ENCODE data around the gene CACNB1.

Gene CACNB1

DNA sequence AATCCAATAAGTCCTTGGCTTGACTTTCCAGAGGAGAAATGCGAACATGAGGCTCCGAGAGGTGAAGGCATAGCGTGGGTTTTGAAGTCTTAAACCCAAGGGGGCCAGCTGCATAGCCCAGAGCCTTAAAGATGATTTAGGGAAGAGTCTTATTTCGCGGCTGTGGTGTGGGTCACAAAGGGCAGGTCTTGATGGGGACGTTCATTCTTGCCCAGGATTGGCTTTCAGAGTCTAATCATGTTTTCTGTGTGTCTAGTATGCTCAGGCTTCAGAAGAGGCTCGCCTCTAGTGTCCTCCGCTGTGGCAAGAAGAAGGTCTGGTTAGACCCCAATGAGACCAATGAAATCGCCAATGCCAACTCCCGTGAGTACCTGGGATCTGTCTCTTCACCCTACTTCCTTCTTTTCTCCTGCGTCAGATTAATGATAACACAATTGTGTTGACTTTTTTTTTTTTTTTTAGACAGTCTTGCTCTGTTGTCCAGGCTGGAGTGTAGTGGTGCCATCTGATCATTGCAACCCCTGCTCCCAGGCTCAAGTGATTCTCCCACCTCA is 3.6 kb upstream of the CACNB1 start:
- DNase-seq (ENCODE audit: low read depth in 2 of 2): no peak

DNA sequence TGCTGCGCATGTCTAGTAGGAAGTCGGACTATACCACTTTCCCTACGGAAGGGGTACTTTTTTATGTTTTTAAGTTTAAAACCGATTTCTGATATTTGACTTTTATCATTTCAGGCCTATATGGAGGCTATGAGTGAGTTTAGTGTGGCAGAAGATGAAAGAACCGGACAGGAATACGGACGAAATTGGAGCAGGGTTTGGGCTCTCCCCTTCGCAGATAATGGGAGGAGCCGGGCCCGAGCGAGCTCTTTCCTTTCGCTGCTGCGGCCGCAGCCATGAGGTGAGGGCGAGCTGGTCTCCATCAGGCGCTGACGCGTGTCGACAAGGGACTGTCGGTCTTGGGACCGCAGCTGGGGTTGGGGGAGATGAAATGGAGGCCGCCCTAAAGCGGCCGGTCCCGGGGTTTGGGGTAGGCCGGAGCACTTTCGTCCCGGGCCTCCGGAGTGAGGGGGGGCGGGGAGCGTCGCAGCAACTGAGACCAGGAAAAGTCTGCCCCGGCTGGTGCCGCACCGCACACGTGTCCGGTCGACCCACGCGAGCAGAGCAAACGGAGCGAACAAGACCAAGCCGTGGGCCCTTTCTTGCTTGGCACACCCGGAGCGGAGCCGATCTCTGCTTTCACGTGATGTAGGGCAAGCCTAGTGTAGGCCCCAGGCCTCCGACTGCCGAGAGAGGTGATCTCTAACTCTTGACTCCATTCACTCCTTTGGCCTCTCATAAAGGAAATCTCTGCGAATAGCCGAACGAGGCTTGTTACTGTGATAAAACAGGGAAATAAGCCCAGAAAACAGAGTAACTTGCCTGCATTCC is 2.8 kb upstream of the CACNB1 start, which contains the start of gene RPL19:
Gene RPL19, plus strand, starts transcription at position 214 of the 810 bp plus-strand sequence. Its CDS starts 62 bp downstream, at position 276.
- DNase-seq (ENCODE audit: low read depth in 2 of 2): no peak

DNA sequence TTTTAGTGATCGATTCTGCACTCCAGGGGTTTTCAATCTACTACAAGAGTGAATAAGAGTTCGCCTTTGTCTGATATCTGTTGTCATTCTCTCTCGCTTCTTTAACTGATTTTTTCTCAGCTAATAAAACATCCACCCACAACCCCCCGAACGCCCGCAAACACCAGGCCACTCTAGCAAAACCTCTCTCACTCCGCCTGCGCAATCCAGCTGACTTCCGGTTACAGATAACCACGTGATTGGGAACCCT is 2.3 kb upstream of the CACNB1 start:
- DNase-seq (ENCODE audit: low read depth in 2 of 2): peak; percentile 88 to 90

DNA sequence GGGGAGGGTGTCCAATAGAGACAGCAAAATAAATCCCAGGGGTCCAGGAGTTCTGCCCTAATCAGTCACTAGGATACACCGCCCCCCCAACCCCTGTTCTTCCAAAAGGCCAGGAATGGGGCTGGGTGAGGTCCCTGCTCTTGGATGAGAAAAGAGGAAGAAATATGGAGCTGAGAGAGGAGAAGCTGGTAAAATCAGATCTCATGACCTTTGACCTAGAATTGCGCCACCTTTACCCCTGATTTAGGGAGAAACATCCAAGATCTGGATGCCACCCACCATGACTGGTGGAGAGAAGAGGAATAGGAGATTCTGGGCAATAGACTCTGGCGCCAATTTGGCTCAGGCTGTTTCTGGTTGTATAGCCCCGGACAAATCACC is 707 bp upstream of the CACNB1 start:
- DNase-seq (ENCODE audit: low read depth in 2 of 2): no peak

DNA sequence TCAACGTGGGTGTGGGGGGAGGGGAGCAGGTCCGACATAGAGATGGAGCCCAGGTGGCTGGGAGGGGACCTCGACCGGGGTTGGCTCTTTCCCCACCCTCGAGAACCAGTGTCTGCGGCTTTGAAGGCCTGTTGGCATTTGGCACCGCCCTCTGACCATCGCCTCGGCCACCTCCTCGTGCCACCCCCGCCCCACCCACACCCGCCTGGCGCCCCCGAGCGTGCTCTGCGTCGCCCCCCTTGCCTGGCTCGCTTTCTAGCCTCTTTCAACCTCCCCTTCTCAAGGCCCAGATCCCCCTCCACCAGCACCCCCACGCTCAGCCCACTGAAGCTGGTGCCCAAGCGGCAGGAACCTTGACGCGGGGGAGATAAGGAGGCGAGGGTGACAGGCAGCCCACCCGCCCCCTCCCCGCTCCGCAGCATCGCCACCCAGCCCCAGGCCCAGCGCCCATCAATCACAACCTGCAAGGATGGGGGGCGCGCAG is 619 bp downstream of the CACNB1 start:
- no peak for DNase-seq (ENCODE audit: low read depth in 2 of 2)

DNA sequence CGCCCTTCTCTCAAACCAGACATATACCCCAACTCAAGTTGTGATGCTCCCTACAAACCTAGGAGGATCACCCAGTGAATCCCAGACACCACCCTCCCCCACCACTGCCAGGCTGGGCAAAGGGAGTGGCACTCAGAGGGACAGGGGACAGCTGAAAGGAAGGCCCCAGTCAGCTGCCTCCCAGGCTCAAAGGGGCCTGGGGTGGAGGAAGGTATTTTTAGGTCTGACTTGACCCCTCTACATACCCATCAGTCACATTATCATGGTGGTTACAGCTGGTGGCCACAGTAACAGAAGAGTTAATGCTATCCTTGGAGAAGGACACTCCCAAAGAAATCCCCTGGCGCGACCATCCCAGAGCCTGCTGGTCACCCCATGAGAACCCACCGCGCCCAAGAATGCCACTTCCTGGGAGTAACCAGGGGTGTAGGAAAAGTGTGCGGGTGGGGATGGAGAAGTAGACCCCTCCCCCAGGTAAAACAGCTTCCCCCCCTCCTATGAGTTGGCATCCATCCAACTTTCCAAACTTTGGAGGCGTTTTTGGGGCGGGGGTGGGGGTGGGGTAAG is 1.1 kb downstream of the CACNB1 start:
- no peak for DNase-seq (ENCODE audit: low read depth in 2 of 2)

DNA sequence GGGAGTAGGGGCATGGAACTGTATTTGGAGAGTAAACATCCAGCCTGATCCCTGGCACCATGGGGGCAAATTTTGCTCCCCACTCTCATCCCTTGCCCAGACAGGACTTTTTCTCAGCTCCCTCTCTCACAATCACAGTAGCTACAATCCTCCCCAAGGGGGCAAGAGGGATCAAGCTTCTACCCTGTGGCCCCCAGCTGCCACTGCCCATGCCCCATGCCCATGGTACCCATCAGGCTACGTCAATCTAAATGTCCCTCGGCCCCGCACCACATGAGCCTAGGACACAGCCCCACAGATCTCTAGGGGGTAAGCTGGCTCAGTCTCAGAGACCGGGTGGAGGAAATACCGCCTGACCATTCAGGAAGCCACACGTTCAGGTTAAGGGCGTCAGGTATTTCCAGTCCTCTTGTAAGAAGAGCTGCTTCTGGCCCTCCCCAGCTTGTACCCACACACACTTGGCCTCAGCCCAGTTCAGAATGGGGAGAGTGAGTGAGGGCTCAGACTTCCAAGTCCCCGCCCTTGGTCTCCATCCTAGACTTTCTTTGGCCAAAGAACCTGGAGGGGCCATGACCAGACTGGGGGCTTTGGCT is 1.8 kb downstream of the CACNB1 start:
- DNase-seq (ENCODE audit: low read depth in 2 of 2): no peak

DNA sequence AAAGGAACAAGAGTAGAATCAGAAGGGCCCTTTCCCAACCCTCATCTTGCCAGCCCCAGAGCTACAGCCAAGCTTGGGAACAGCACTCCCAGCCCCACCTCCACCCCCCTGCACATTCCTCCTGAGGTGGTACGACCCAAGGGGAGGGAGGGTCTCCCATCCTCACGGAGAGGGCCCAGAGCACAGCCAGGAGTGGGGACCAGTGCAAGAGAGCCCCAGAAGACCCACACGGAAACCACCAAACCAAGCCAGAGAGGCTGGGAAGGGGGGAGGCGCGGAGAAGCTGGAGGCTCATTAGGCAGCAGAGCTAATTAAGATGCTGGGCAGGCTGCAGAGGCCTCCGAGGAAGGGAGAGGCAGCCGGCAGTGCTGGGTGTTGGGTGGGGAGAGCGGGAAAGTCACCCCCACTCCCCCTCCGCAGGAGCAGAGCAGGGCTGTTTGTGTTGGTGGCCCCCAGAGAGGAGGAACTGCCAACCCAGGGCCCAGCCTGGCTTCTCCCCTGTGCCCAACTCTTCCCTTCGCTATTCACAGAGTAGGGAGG is 2.4 kb downstream of the CACNB1 start:
- DNase-seq (ENCODE audit: low read depth in 2 of 2): no peak

DNA sequence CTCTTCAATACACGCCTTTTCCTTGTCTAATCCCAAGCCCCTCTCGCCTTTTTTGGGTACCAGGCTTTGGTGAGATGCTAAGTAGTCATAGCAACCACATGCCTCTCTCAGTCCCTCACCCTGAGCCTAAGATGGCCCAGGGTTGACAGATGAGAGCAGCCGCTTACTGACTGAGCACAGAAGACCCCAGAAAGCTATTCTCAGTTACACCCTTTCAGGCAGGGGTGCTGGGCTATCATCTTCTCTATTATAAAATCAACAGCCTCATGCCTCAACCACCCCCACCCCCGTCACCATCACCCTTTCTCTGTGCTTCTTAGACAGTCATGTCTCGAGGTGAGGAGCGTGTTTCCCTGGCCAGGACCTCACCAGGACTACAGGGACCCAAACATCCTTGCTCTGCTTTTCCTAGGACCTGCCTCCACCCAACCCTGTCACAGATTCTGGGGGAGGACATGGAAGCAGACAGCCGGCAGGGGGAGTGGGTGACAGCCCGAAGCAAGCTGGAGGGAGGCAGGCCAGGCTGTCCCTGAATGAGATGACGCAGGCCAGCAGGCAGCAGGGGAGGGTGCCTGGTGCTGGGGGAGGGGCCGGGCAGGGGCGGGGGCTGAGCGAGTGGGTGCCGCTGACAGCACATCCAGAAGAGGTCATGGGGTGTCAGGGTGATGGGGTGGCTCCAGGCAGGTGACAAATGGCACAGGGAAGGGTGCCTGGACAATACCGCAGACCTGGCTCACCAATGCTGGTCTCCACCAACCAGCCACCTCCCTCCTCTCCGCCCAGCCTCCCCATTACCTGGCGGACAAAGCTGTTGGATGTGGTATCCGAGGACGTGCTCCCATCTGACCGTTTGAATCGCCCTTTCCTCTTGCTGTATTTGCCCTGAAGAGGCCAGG is 3.1 kb downstream of the CACNB1 start:
- peak in 1 of 2 experiments; percentile 20 for DNase-seq (ENCODE audit: low read depth in 2 of 2)

DNA sequence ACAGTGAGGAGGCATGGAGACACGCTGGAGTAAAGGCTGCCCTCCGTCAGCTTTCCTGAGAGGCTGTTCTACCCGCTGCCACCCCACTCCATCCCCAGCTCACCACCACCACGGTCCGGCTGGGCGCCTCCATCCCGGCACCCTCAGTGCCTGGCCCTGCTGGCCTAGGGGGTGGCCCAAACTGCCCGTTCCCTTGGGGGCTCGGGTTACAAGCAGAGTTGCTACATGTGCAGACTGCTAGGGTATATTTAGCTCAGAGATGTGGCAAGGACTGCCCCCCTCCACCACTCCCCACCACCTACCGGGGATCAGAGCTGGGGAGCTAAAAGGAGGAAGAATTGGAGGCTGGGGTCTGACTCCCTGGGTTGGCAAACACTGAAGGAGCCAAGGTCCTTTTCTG is 4.1 kb downstream of the CACNB1 start:
- DNase-seq (ENCODE audit: low read depth in 2 of 2): no peak

DNA sequence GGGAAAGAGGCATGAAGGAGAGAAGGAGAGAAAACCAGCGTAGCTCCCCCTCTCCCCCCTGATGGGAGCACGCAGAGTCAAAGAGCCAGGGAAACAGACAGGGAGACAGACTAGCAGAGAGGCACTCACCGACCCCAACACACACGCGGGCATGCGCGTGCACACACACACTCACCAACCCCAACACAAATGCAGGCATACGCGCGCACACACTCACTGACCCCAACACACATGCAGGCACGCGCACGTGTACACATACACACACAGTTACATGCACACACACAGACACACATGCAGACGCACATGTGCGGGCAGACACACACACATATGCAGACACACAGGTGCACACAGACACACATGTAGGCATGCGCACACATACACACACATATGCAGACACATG is 4.6 kb downstream of the CACNB1 start:
- DNase-seq (ENCODE audit: low read depth in 2 of 2): no peak

DNA sequence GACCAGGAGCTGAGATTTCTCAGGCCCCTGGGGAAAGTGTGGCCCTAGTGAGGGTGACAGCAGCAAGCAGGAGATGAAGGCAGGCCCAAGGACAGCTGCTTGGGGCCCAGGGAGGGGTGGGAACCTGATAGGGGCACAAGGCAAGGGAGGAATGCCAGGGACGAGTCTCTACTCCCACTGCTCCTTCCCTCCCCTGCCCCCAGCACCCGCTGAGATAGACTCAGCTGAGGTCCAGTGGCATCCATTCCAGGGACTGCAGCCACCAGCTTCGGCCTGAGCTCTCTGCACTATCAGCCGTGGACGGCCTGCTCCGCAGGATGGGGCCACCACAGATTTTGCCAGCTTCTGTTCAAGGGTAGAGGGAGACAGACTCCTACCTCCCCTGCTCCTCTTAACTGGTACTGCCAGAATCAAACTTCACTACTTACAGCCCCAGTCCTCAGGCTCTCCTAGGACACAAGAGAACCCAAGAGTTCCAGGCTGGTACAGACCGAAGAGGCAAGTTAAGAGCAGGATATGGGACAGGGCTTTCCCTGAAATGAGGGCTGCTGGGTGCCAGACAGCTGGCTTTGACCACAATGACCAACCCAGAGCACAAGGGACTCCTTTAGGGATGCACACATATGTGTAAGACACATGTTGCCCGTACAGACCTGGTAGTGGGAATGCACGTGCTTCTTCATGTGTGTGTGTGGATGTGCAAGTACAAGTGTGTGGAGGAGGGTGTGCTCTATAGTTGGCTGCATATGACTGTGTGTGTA is 5.5 kb downstream of the CACNB1 start:
- no peak for DNase-seq (ENCODE audit: low read depth in 2 of 2)

DNA sequence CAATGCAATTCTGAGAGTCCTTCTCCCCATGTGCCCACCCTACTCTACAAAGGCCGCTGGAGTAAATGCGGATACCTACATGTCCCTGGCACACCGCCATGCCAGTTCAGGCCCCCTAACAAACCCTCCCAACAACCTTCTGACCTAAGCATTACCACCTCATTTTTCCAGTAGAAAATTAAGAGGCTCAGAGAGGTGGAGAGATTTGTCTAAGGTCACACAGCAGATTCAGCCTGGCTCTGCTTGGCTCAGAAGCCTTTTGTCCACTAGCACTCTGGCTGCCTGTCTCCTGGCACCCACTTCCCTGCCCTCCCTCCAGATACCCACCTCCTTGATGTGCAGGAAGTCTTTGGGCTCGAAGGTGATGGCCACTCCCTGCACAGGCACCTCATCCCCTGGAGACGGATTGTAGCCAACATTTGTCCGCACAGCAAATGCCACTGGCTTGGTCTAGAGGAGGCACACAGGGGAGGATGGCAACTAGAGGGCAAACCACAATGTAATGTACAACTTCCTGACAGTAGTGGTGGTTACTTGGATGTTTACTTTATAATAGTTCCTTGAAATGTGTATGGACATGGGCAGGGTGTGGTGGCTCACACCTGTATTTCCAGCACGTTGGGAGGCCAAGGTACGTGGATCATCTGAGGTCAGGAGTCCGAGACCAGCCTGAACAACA is 10.2 kb downstream of the CACNB1 start:
- DNase-seq (ENCODE audit: low read depth in 2 of 2): no peak

DNA sequence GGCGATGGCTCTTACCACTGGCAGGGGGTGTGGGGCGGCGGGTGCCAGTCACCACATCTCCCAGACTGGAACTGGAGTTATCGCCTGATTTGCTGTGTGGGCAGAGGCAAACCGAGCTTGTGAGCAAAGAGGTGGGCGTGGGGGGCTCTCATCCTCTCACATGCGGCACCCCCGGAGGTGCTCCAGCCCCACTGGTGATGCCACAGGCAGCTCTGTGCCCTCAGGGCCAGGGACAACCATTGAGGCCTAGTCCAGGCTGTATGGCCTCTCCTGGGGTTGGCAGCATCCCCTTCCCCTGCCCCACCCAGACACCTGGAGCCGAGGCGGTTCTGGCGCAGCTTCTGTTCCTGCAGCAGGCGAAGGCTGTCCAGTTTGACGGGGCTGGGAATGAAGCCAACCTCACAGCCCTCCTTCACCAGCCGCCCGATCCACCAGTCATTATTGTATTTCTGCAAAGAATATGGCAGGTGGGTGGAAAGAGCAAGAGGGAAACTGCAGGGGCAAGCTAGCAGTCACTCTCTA is 10.9 kb downstream of the CACNB1 start:
- no peak for DNase-seq (ENCODE audit: low read depth in 2 of 2)

DNA sequence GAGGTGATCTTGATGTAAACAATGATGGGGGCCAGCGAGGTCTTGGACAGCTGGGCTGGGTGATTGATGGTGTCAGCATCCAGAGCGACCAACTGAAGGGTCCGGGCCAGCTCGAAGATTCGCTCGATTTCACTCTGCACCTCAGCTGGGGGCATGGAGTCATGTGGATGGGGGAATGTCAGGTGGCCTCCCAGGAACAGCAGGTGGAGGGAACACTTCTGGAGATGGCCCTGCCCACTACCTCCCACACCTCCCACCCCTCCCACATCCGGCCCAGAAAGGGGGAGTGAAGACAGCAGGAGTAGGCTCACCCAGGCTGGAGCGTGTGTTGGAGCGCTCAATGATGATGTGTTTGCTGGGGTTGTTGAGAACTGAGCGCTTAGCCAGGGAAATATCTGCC is 13.7 kb downstream of the CACNB1 start:
- DNase-seq (ENCODE audit: low read depth in 2 of 2): no peak

DNA sequence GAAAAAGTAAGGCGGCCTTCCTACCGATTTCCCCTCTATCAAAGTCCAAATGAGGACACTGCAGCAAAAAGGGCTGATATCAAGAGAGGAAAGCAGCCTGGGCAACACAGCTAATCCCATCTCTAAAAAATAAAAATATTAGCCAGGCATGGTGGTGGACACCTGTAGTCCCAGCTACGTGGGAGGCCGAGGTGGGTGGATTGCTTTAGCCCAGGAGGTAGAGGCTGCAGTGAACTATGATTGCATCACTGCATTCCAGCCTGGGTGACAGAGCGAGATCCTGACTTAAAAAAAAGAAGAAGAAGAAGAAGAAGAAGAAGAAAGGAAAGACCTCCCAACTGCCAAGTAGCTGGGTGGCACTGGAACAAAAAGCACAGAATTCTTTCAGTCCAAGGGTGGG is 14.4 kb downstream of the CACNB1 start:
- no peak for DNase-seq (ENCODE audit: low read depth in 2 of 2)

DNA sequence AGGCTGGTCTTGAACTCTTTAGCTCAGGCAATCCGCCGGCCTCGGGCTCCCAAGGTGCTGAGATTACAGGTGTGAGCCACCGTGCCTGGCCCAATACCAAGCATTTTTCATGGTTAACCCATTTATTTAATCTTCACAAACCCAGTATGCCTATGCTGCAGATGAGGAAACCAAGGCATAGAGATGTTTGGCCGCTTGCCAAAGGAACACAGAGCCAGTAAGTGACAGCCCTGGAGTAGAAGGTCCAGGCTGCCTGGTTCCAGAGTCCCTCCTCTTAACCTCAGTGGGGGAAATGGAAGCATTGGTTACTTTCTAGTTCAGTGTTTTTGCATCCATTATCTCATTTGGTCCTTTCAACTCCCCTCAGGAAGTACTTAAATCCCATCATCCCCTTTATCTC is 16.2 kb downstream of the CACNB1 start:
- DNase-seq (ENCODE audit: low read depth in 2 of 2): no peak

DNA sequence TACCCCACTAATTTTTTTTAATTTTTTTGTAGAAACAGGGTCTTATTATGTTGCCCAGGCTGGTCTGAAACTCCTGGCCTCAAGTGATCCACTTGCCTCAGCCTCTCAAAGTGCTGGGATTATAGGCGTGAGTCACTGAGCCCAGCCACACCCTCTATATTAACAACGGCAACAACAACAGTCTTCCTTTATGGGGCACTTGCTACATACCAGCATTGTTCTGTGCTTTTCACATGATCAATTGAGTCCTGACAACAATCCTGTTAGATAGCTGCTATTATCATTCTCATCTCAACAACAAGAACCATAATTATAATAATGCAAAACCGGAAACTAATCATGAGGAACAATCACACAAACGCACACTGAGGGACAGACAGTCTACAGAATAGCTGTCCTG is 18.9 kb downstream of the CACNB1 start:
- no peak for DNase-seq (ENCODE audit: low read depth in 2 of 2)

DNA sequence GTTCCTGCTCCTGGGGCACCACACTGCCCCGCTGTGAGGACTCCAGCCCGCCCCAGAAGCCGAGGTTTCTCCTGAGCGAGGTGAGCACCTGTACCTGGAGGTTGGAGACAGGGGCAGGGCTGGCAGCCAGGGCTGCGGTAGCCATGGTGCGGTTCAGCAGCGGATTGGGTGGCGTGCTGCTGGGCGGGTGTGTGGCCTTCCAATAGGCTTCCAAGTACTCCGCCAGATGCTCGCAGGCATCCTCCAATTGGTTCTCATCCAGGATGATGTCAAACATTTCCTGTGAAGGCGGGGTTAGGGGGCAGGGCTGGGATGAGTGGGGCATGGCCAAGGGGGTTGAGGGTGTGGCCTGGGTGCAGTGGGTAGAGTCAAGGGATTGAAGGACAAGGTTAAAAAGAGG is 20.2 kb downstream of the CACNB1 start:
- DNase-seq (ENCODE audit: low read depth in 2 of 2): no peak

DNA sequence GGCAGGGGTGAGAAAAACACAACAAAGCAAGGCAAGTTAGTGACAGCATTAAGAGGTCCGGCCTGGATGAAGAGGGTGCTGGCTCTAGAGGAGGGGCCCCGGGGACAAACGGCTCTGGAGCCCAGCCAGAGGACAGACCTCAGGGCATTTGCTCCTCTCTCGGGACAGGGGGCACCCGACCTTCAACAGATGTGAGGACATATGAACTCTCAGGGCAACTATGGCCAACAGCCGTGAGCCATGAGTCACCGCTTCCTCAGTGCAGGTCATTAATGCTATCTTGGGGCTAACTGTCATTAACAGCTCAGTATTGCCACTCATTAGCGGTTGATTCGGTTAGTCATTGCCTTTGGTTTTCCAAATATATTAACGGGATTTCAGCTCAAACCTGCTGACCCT is 21.8 kb downstream of the CACNB1 start:
- no peak for DNase-seq (ENCODE audit: low read depth in 2 of 2)

All from fibroblast of skin of left quadriceps (primary cell).